K562 (cell line): ENCODE results near the gene DGCR8. TPM values are rescaled to one million over a fixed set of nuclear protein-coding genes. Genes with fewer than 3 reads are reported as not detected.

ENCODE experiments used
- CEBPB ChIP-seq: fragments of 450-650 bp; IDR thresholded peaks from 2 replicates; pipeline ENCODE4 v1.6.1; 2016; ENCODE audit warnings: missing genetic modification characterization, missing compliant biosample characterization
- COPS2 ChIP-seq: fragments of 450-650 bp; conservative IDR thresholded peaks from 2 replicates; pipeline ENCODE4 v1.6.1; 2016; ENCODE audit warnings: mild to moderate bottlenecking, moderate library complexity
- DMBX1 ChIP-seq: fragments of 250-450 bp; sonication (Bioruptor Pico); IDR thresholded peaks from 2 replicates; pipeline ENCODE4 v1.8.0; 2022; ENCODE audit warnings: inconsistent platforms, mild to moderate bottlenecking, moderate library complexity, borderline replicate concordance
- ESRRB ChIP-seq: fragments of 250-450 bp; sonication (Bioruptor Pico); IDR thresholded peaks from 2 replicates; pipeline ENCODE4 v1.5.0; 2020; ENCODE audit warnings: mild to moderate bottlenecking, moderate library complexity, borderline replicate concordance
- FOXJ3 ChIP-seq: sonication (generic); formaldehyde crosslinking; IDR thresholded peaks from 2 replicates; pipeline ENCODE4 v1.4.0; 2020; ENCODE audit warnings: mild to moderate bottlenecking, missing genetic modification reagents
- LARP7 ChIP-seq: fragments of 450-650 bp; IDR thresholded peaks from 2 replicates; pipeline ENCODE4 v1.6.1; 2016
- NEUROD1 ChIP-seq: fragments of 150-350 bp; IDR thresholded peaks from 2 replicates; pipeline ENCODE4 v1.6.1; 2014; ENCODE audit warnings: borderline replicate concordance, low read length, low read depth; ENCODE audit not compliant: partially characterized antibody
- PHB ChIP-seq: fragments of 250-450 bp; sonication (Bioruptor Pico); IDR thresholded peaks from 2 replicates; pipeline ENCODE4 v1.5.0; 2021
- SREBF1 ChIP-seq: fragments of 150-350 bp; IDR thresholded peaks from 2 replicates; pipeline ENCODE4 v1.6.1; 2014; ENCODE audit warnings: antibody characterized with exemption, low read depth, low read length, borderline replicate concordance
- STAG1 ChIP-seq: sonication (generic); formaldehyde crosslinking; IDR thresholded peaks from 2 replicates; pipeline ENCODE4 v1.5.0; 2020; ENCODE audit warnings: missing genetic modification reagents, borderline replicate concordance
- TRIM24 ChIP-seq, 2 experiments: fragments of 450-650 bp; IDR thresholded peaks; 2 replicates each; pipeline ENCODE4 v1.6.1; 2016
- ZBTB8A ChIP-seq: fragments of 450-650 bp; IDR thresholded peaks from 2 replicates; pipeline ENCODE4 v1.6.1; 2018; ENCODE audit warnings: mild to moderate bottlenecking, moderate library complexity; ENCODE audit not compliant: partially characterized antibody
- ZNF696 ChIP-seq: fragments of 250-450 bp; sonication (Bioruptor Pico); conservative IDR thresholded peaks from 2 replicates; pipeline ENCODE4 v1.4.0; 2020; ENCODE audit warnings: mild to moderate bottlenecking, moderate library complexity
- ZNF785 ChIP-seq: fragments of 250-450 bp; sonication (Bioruptor Pico); IDR thresholded peaks from 2 replicates; pipeline ENCODE4 v1.4.0; 2020; ENCODE audit warnings: mild to moderate bottlenecking
- ZSCAN29 ChIP-seq: fragments of 450-650 bp; IDR thresholded peaks from 2 replicates; pipeline ENCODE4 v1.6.1; 2017
- polyA plus RNA-seq, 8 experiments: library from polyadenylated mRNA; depleted of rRNA in 4 of 8; stranded (reverse) in 5 of 8; unstranded in 3 of 8; fragments of >200 nt; fragmentation: Nextera tagmentation in 2 of 8; fragmentation: Illumina TruSeq in 1 of 8; extraction: Ambion mirVana in 2 of 8; extraction: Trizol in 1 of 8; gene quantifications; 2 replicates each; pipeline versions ENCODE4 v1.2.1 to v1.2.3, GENCODE V29; 2011 to 2014; ENCODE audit warnings: inconsistent platforms in 1 of 8, missing spikeins in 1 of 8
- total RNA-seq, 7 experiments: library from RNA; depleted of rRNA in 6 of 7; stranded (reverse); fragments of >200 nt in 6 of 7; fragmentation: Illumina TruSeq in 2 of 7; extraction: Trizol in 2 of 7; gene quantifications; 2 replicates each; pipeline versions ENCODE4 v1.2.1 to v1.2.3, GENCODE V29; 2011 to 2021; ENCODE audit warnings: low replicate concordance in 1 of 7
- TF ChIP-seq, protein P1 (sequence below), 2 experiments: fragments of 450-650 bp in 1 of 2; sonication (generic) in 1 of 2; formaldehyde crosslinking in 1 of 2; IDR thresholded peaks; 2 replicates each; pipeline versions ENCODE4 v1.7.1 to v1.9.0; 2016 to 2022; ENCODE audit warnings: inconsistent platforms in 1 of 2, mild to moderate bottlenecking in 1 of 2, missing genetic modification reagents in 1 of 2
- TF ChIP-seq, protein P2 (sequence below), 2 experiments: fragments of 250-450 bp in 1 of 2; fragments of 450-650 bp in 1 of 2; sonication (Bioruptor Pico) in 1 of 2; IDR thresholded peaks; 2 replicates each; pipeline versions ENCODE4 v1.6.1 to v1.8.0; 2016 to 2021; ENCODE audit warnings: mild to moderate bottlenecking in 2 of 2, moderate library complexity in 2 of 2, missing compliant biosample characterization in 1 of 2, missing genetic modification characterization in 1 of 2
- TF ChIP-seq, protein P3 (sequence below): fragments of 450-650 bp; formaldehyde crosslinking; IDR thresholded peaks from 2 replicates; pipeline ENCODE4 v1.4.0; 2020; ENCODE audit warnings: mild to moderate bottlenecking, moderate library complexity

Gene DGCR8
- total and polyA plus RNA-seq, 9 of the 15 experiments (the other 6 are each of a cell fraction or from before 2014, with no cell fraction given): 5.9 to 144 (median 80.1) TPM

DNA sequence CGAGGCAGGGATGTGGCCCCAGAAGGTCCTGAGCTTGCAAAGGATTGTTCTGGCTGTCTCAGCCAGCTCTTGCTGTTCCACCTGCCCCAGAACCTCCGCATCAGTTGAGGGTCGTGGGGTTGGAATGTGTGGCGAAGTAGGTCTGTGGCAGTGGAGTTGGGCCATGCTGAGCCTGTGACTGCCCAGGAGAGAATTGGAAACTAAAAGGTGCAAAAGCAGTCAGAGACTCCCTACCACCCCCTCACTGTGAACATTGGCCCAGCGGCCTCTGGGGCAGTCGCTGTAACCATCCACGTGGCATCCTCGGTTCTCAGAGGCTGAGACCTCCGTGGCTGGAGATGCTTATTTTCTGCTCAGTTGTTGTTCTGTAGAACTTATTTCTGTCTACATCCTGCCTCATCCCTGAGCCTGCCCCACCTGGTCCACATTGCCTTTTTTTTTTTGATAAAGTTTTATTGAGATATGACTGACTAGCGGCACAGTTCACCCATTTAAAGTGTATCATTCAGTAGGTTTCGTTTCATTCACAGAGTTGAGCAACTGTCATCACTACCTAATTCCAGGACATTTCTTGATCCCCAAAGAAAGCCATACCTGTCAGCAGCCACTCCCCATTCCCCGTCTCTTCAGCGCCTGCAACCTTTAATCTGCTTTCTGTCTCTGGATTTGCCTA, 22.3 kb upstream of the DGCR8 start (continued):
- TF ChIP-seq NEUROD1 (no peak), ZNF696 (CRISPR knock-in tag) (no peak), ZSCAN29 (peak; percentile 20; the same call in 1 of the 2 replicates), CEBPB (peak; percentile 58), COPS2 (no peak), ZBTB8A (no peak), STAG1 (CRISPR knock-in tag) (no peak), SREBF1 (no peak), TRIM24 (IDR thresholded peaks at IDR 0.05) (no peak), FOXJ3 (CRISPR knock-in tag) (no peak), ESRRB (no peak), ZNF785 (no peak), LARP7 (no peak), DMBX1 (CRISPR knock-in tag) (peak; percentile 44; the same call in 1 of the 2 replicates), PHB (peak; percentile 94; the same call in 1 of the 2 replicates)
- TF ChIP-seq, protein P1, sequence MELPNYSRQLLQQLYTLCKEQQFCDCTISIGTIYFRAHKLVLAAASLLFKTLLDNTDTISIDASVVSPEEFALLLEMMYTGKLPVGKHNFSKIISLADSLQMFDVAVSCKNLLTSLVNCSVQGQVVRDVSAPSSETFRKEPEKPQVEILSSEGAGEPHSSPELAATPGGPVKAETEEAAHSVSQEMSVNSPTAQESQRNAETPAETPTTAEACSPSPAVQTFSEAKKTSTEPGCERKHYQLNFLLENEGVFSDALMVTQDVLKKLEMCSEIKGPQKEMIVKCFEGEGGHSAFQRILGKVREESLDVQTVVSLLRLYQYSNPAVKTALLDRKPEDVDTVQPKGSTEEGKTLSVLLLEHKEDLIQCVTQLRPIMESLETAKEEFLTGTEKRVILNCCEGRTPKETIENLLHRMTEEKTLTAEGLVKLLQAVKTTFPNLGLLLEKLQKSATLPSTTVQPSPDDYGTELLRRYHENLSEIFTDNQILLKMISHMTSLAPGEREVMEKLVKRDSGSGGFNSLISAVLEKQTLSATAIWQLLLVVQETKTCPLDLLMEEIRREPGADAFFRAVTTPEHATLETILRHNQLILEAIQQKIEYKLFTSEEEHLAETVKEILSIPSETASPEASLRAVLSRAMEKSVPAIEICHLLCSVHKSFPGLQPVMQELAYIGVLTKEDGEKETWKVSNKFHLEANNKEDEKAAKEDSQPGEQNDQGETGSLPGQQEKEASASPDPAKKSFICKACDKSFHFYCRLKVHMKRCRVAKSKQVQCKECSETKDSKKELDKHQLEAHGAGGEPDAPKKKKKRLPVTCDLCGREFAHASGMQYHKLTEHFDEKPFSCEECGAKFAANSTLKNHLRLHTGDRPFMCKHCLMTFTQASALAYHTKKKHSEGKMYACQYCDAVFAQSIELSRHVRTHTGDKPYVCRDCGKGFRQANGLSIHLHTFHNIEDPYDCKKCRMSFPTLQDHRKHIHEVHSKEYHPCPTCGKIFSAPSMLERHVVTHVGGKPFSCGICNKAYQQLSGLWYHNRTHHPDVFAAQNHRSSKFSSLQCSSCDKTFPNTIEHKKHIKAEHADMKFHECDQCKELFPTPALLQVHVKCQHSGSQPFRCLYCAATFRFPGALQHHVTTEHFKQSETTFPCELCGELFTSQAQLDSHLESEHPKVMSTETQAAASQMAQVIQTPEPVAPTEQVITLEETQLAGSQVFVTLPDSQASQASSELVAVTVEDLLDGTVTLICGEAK (IDR thresholded peaks at IDR 0.05): peak; percentile 99
- TF ChIP-seq, protein P1 (CRISPR knock-in tag; IDR thresholded peaks at IDR 0.05): no peak
- TF ChIP-seq, protein P2, sequence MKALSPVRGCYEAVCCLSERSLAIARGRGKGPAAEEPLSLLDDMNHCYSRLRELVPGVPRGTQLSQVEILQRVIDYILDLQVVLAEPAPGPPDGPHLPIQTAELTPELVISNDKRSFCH (CRISPR knock-in tag; IDR thresholded peaks at IDR 0.05): no peak
- TF ChIP-seq, protein P2 (tag; IDR thresholded peaks at IDR 0.05): no peak
- TF ChIP-seq, protein P3, sequence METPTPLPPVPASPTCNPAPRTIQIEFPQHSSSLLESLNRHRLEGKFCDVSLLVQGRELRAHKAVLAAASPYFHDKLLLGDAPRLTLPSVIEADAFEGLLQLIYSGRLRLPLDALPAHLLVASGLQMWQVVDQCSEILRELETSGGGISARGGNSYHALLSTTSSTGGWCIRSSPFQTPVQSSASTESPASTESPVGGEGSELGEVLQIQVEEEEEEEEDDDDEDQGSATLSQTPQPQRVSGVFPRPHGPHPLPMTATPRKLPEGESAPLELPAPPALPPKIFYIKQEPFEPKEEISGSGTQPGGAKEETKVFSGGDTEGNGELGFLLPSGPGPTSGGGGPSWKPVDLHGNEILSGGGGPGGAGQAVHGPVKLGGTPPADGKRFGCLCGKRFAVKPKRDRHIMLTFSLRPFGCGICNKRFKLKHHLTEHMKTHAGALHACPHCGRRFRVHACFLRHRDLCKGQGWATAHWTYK (CRISPR knock-in tag): 0 out of 2 replicates have a peak, but pooled peaks have one; percentile 55
